GM10847 (cell line): ENCODE results near the gene CCDC126.
A peak's percentile ranks its signal among the peaks of the same experiment; 100 is the strongest.

Experiments used
- POLR2A ChIP-seq: IDR thresholded peaks from 2 replicates; pipeline ENCODE4 v1.6.1; 2011; ENCODE audit not compliant: insufficient read length; ENCODE audit errors: extremely low read depth

Gene CCDC126

DNA sequence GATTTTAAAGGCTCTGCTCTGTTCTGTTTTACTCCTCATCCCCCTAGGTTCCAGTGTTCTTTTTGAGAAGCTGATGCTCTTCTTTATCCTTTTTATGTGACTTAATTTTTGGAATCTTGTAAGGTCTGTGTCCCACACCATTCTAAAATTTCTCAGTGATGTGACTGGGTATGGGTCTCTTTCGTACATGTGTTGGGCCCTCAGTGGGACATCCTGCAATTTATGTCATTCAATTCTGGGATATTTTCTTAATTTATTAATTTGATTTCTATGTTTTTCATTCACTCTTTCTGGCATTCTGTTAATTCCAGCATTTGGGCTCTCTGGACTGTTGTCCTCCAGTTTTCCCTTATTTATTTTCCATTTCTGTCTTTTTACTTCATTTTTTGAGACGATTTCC, 19.4 kb downstream of the CCDC126 start:
- no peak for TF ChIP-seq POLR2A

DNA sequence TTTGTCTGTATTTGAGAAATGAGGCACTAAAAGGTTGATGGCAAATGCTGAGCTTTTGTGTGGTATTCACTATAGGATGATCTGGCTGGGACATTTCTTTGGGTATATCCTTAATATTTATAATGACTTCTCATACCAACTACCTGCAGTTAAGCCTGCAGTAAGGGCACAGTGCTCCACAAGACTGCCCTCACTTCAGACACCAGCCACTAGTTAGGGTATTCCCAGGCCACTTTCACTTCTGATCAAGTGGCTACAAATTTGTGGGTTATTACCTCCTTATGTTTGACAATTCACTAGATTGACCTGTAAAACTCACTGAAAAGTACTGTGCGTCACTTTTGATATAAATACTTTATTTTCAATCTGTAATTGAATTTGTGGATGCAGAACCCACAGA, 20.3 kb downstream of the CCDC126 start:
- no peak for TF ChIP-seq POLR2A

- no peak for TF ChIP-seq POLR2A
Measured at GRCh38 chr7:23618241-23618640, 21.1 kb downstream of the CCDC126 start.

DNA sequence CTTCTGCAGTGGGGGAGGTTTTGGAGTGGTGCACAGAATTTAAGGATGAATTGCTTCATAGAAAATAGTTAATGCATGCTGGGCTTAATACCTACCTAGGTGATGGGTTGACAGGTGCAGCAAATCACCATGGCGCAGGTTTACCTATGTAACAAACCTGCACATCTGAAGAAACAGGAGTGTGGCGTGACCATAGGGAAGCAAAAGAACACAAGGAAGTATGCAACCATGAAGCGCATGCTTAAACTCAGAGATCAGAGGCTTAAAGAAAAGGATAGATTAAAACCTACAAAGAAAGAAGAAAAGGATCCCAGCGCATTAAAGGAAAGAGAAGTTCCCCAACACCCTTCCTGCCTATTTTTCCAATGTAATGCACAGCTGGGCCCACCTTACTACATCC, 22.0 kb downstream of the CCDC126 start:
- no peak for TF ChIP-seq POLR2A

DNA sequence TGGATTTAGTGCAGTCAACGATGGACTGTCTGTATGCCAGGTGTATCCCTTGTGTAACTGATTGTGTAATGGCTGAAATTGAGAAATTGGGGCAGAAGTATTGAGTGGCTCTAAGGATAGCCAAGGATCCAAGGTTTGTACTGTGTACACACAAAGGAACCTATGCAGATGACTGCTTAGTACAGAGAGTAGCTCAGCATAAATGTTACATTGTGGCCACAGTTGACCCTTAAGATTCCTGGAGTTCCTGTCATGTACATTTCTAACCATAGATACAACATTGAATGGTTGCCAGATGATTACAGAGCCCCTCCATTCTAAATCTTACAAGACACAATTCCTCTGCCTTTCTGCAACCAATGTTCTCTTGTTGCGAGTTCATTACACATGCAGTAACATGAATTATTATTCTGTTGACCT, 25.3 kb downstream of the CCDC126 start:
- no peak for TF ChIP-seq POLR2A

DNA sequence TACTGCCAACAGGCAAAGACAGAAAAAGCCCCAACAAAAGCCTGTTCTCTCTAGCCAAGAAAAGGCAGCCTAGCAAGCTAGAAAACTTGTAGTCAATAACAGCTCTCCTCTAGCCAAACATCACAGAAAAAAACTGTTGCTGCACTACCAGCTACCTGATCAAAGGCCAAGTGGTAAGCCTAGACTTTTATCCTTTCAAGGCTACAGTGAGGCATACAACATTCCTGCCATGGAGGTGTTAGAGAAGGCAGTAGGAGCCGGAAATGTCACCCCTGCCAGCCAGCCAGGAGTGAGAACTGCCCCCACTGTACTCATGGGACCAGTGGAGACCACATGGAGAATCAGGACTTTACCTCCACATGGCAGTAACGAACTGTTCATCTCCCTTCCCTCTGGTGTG, 31.2 kb downstream of the CCDC126 start:
- TF ChIP-seq POLR2A, result no peak

DNA sequence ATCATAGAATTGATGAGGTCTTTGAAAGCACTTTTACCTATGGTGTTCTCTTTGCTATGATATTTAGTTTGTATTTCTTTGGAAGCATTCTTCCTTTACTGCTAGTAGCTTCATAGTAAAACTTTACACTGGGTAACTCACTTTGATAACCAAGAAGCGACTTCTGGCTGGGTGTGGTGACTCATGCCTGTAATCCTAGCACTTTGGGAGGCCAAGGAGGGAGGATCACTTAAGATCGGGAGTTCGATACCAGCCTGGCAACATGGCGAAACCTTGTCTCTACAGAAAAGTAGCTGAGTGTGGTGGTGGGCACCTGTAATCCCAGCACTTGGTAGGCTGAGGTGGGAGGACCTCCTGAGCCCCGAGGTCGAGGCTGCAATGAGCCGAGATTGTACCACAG, 36.2 kb downstream of the CCDC126 start:
- no peak for TF ChIP-seq POLR2A

DNA sequence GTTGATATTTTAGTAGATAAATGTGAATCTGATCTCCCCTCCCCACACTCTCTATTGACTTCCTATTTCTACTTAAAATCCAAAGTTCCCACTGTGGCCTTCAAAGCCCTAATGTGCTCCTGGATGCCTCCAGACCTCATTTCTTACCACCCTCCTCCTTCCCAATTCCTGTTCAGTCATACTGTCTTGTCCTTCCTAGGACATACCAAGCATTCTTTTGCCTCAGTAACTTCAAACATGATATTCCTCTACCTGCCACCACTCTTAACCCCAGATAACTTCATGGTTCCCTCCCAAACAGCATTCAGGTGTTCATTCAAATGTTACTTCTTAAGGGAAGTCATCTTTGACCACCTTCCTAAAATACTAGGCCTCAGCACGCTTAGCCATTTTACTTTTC, 48.6 kb downstream of the CCDC126 start:
- TF ChIP-seq POLR2A, result no peak

GRCh38 chr7:23653942-23654341, 56.8 kb downstream of the CCDC126 start:
- no peak for TF ChIP-seq POLR2A

DNA sequence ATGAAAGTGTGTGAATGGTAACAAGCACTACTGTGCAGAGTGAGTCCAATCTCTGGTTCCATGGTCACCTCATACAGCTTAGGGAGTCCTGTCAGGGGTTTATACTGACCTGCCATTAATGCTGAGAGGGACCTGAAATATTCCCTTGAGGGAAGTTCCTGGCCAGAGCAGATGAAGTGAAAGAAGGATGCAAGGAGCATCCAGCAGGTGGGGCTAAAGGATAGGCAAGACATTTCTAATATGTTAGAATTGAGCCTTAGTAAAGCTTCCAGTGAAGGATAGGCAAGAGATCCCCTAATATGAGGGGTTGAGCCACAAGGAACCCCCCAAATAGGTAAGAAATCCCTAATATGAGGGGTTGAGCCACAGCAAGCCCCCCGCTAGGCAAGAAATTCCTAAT, 57.3 kb downstream of the CCDC126 start:
- TF ChIP-seq POLR2A, result no peak

GRCh38 chr7:23655433-23655832, 58.3 kb downstream of the CCDC126 start:
- no peak for TF ChIP-seq POLR2A

DNA sequence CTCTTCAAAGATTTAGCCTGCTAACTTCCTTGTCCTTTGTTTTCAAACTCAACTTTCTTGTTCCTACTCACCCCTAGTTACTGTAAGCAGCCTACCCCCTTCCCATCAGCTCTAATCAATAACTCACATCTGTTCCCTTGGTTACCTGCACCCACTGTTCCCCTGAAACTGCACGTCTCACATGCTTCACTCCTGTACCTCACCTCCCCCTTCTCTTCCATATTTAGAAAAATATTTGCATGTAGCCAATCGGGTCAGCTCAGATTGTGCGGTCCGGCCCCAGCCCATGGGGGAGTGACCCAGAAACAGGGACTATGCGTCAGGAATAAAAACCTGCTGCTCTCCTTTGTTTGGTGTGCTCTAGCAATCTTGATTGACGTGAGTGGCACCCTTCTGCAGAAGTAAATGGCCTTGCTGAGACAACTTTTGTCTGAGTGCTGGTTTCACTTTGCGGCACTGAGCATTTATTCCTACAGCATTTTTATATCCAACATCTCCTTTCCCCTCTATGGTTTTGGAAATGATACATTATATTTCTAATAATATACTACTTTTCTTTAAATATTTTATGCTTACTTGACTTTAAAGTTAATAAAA, 61.7 kb downstream of the CCDC126 start:
- no peak for TF ChIP-seq POLR2A

DNA sequence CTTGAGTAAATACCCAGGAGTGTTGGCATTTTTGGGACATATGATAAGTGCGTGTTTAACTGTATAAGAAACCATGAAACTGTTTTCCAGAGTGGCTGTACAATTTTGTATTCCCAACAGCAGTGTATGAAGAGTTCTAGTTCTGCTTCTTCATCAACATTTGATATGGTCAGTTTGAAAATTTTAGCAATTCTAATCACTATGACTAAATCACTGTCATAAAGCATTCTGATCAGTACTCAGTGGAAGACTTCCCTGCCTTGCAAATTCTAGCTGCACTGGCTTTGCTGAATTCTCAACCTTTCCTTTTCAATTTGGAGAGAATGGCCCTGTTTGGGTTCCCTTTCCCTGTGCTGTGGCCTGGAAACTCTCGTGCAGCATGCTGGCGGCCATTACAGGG, 64.2 kb downstream of the CCDC126 start:
- no peak for TF ChIP-seq POLR2A

- TF ChIP-seq POLR2A, result no peak
Measured at GRCh38 chr7:23662124-23662983, 65.2 kb downstream of the CCDC126 start.

DNA sequence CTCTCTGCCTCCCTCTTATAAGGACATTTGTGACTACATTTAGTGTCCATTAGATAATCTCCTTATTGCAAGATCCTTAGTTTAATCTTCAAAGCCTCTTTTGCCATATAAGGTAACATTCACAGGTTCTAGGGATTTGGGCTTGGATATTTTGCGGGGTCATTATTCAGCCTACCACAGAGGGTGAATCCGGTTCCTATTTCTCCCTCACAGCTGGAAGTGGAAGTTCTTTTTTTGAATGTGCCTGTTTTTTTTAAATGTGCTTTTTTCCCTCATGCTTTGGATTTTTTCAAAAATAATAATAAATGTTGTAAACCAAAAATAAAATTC, 65.8 kb downstream of the CCDC126 start:
- TF ChIP-seq POLR2A, result no peak

DNA sequence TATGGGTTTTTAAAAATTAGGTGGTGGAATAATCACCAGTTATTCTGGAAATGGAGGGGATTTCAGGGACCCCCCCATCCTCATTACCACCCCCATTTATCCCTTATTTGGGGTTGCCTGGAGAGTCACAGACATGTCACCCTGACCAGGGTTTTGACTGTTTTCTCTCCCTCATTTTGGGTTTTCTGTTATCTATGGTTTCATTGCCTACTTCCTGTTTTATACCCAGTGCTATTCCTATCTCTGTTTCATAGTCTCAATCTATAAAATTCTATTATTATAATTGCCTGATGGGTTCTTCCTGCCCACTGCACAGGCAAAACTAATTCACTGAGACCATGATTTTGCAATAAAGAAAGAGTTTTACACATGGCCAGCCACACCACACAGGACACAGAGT, 66.9 kb downstream of the CCDC126 start:
- TF ChIP-seq POLR2A, result no peak

- TF ChIP-seq POLR2A, result no peak
Measured at GRCh38 chr7:23672033-23672432, 74.9 kb downstream of the CCDC126 start.

DNA sequence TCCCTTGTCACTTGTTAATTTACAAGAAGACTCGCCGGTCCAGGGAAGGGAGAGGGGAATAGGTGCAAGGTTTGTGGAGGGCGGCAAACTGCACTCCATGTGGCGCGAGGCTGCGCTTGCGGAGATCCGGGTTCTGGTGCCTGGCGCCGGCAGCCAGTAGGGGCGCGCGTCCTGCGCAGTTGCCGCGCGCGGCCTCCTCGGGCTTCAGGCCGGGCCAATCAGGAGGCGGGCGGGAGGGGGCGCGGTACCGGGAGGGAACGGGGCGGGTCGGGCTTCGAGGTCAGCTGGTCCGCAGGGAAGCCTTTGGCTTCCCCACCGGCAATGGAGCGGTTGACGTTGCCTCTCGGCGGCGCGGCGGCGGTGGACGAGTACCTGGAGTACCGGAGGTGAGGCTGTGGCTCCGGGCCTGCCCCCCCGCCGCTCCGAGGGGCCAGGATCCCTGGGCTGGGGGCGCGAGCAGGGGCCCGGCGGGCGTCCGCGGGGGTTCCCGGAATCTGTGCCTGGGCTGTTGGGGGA, 82.8 kb downstream of the CCDC126 start, which contains the start of gene FAM221A:
TSS of gene FAM221A (plus strand) at position 302 of the 516 bp plus-strand sequence. CDS start at position 322, 20 bp downstream.
- peak; percentile 26 for TF ChIP-seq POLR2A
